ENCODE measurements around the gene SUPT6H. TPM values are rescaled to one million over a fixed set of nuclear protein-coding genes. Genes with fewer than 3 reads are reported as not detected.

Gene SUPT6H
- total RNA-seq, 1 donor from 2014 or later, result 29.9 TPM

- Histone ChIP-seq H3F3A (ENCODE audit: low read depth) (peaks cover 27% of the 10 kb centered on the region), H2AFZ (replicated peaks) (no peak overlapping the region), H3K27ac (no peak overlapping the region), H3K4me1 (peaks cover 20% of the 10 kb centered on the region), H3K4me3 (no peak overlapping the region), H3K27me3 (no peaks in the 10 kb centered on the region), H3K79me2 (ENCODE audit: low read depth) (no peaks in the 10 kb centered on the region), H3K9me3 (ENCODE audit: low read depth) (no peaks in the 10 kb centered on the region), H4K20me1 (ENCODE audit: low read depth) (peaks cover 34% of the 10 kb centered on the region), H3K4me2 (no peak overlapping the region), H3K9ac (no peak overlapping the region), H3K36me3 (no peaks in the 10 kb centered on the region)
- Mint-ChIP-seq H3K4me3 (no peak overlapping the region), H3K4me1 (peaks cover 22% of the 10 kb centered on the region), H3K9me3 (no peaks in the 10 kb centered on the region), H3K27me3 (ENCODE audit: insufficient read depth, low read depth) (peaks cover 8% of the 10 kb centered on the region), H3K27ac (no peak overlapping the region), H3K36me3 (peaks cover 32% of the 10 kb centered on the region)
- TF ChIP-seq EZH2 (IDR thresholded peaks at IDR 0.05), result no peak
- no peak for TF ChIP-seq EZH2phosphoT487 (IDR thresholded peaks at IDR 0.05)
- no peak for TF ChIP-seq CTCF (IDR thresholded peaks at IDR 0.05)
- no peak for DNase-seq (ENCODE audit: low spot score)
These were observed 39.0 kb downstream of the SUPT6H start for GRCh38 chr17:28700830-28701492.

- Histone ChIP-seq H3K4me2 (peak overlapping the region; percentile 51), H3K36me3 (no peaks in the 10 kb centered on the region), H3K4me3 (no peak overlapping the region), H3K4me1 (peaks cover 20% of the 10 kb centered on the region), H3K79me2 (ENCODE audit: low read depth) (no peaks in the 10 kb centered on the region), H3F3A (ENCODE audit: low read depth) (peaks cover 27% of the 10 kb centered on the region), H3K9ac (peak overlapping the region; percentile 60), H4K20me1 (ENCODE audit: low read depth) (peaks cover 40% of the 10 kb centered on the region), H2AFZ (replicated peaks) (no peak overlapping the region), H3K9me3 (ENCODE audit: low read depth) (no peaks in the 10 kb centered on the region), H3K27me3 (no peaks in the 10 kb centered on the region), H3K27ac (peak overlapping the region; percentile 78)
- H3K4me1 Mint-ChIP-seq, result peaks cover 26% of the 10 kb centered on the region
- H3K9me3 Mint-ChIP-seq, result no peaks in the 10 kb centered on the region
- TF ChIP-seq EZH2phosphoT487 (IDR thresholded peaks at IDR 0.05) (no peak), CTCF (IDR thresholded peaks at IDR 0.05) (no peak), EZH2 (IDR thresholded peaks at IDR 0.05) (no peak)
- no peak for DNase-seq (ENCODE audit: low spot score)
- H3K27me3 Mint-ChIP-seq (ENCODE audit: insufficient read depth, low read depth), result peaks cover 8% of the 10 kb centered on the region
- H3K4me3 Mint-ChIP-seq, result no peak overlapping the region
- H3K36me3 Mint-ChIP-seq, result peaks cover 28% of the 10 kb centered on the region
- peak overlapping the region; percentile 57 for H3K27ac Mint-ChIP-seq
These were observed 40.2 kb downstream of the SUPT6H start for GRCh38 chr17:28702026-28702751.

GRCh38 chr17:28702752-28703150 is 40.7 kb downstream of the SUPT6H start:
- Histone ChIP-seq H3K4me1 (peaks cover 20% of the 10 kb centered on the region), H3K79me2 (ENCODE audit: low read depth) (no peaks in the 10 kb centered on the region), H3K9me3 (ENCODE audit: low read depth) (no peaks in the 10 kb centered on the region), H2AFZ (replicated peaks) (no peak overlapping the region), H3K9ac (peak overlapping the region; percentile 60), H3K4me2 (peak overlapping the region; percentile 51), H3K27me3 (no peaks in the 10 kb centered on the region), H3K27ac (peak overlapping the region; percentile 78), H4K20me1 (ENCODE audit: low read depth) (peaks cover 40% of the 10 kb centered on the region), H3K36me3 (no peaks in the 10 kb centered on the region), H3K4me3 (no peak overlapping the region), H3F3A (ENCODE audit: low read depth) (peaks cover 27% of the 10 kb centered on the region)
- Mint-ChIP-seq H3K4me1 (peaks cover 32% of the 10 kb centered on the region), H3K27me3 (ENCODE audit: insufficient read depth, low read depth) (peaks cover 8% of the 10 kb centered on the region), H3K36me3 (peaks cover 24% of the 10 kb centered on the region), H3K9me3 (no peaks in the 10 kb centered on the region), H3K4me3 (no peak overlapping the region), H3K27ac (peak overlapping the region; percentile 57)
- TF ChIP-seq EZH2 (IDR thresholded peaks at IDR 0.05) (no peak), EZH2phosphoT487 (IDR thresholded peaks at IDR 0.05) (no peak), CTCF (IDR thresholded peaks at IDR 0.05) (no peak)
- peak; percentile 43 for DNase-seq (ENCODE audit: low spot score)

Data from neural progenitor cell (in vitro differentiated cells).